Nephron (organoid): ENCODE measurements around the gene TEF.

Experiments used
- H3K27ac Mint-ChIP-seq, 3 experiments: 2 replicates each; pipeline ENCODE4 v1.8.0; 2020; ENCODE audit warnings: mixed read lengths in 3 of 3, mild to moderate bottlenecking in 2 of 3, moderate library complexity in 1 of 3
- H3K27me3 Mint-ChIP-seq: 2 replicates; pipeline ENCODE4 v1.8.0; 2021; ENCODE audit warnings: low read depth, mild to moderate bottlenecking, moderate library complexity, mixed read lengths
- H3K36me3 Mint-ChIP-seq: 2 replicates; pipeline ENCODE4 v1.8.0; 2020; ENCODE audit warnings: low read depth, mixed read lengths
- H3K4me1 Mint-ChIP-seq: 2 replicates; pipeline ENCODE4 v1.8.0; 2020; ENCODE audit warnings: mixed read lengths
- H3K4me3 Mint-ChIP-seq, 3 experiments: 2 replicates each; pipeline ENCODE4 v1.8.0; 2020; ENCODE audit warnings: mild to moderate bottlenecking in 3 of 3, mixed read lengths in 3 of 3, moderate library complexity in 2 of 3
- H3K9me3 Mint-ChIP-seq: 2 replicates; pipeline ENCODE4 v1.8.0; 2020; ENCODE audit warnings: mixed read lengths
- TF ChIP-seq, protein P1 (sequence below), 3 experiments: fragments of 200-600 bp; sonication (generic); IDR thresholded peaks; one replicate each; pipeline ENCODE4 v1.5.0; 2021; ENCODE audit warnings: antibody characterized with exemption in 3 of 3; ENCODE audit not compliant: unreplicated experiment in 3 of 3

The TEF gene

DNA sequence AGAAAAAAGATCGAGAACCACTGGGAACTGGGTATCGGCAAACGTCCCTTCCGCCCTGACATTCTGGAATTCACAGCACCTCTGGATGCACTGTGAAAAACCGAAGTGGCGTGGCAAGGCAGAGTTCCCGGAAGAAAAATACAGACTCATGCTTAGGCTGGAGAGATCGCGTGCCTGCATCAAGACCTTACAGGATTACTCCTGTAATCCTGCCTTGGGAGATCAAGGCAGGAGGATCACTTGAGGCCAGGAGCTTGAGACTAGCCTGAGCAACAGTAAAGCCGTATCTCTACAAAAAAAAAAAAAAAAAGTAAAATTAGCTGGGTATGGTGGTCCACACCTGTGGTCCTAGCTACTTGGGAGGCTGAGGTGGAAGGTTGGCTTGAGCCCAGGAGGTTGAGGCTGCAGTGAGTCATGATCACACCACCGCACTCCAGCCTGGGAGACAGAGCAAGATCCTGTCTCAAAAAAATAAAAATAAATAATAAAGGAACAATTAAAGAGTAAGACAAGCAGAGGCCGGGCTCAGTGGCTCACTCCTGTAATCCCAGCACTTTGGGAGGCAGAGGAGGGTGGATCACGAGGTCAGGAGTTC, 19.9 kb upstream of the TEF start:
- Mint-ChIP-seq H3K27ac (no peak overlapping the region), H3K9me3 (no peaks in the 10 kb centered on the region), H3K27me3 (no peaks in the 10 kb centered on the region), H3K4me1 (peaks cover 13% of the 10 kb centered on the region), H3K4me3 (no peak overlapping the region), H3K36me3 (peaks cover 4% of the 10 kb centered on the region)
- TF ChIP-seq, protein P1, sequence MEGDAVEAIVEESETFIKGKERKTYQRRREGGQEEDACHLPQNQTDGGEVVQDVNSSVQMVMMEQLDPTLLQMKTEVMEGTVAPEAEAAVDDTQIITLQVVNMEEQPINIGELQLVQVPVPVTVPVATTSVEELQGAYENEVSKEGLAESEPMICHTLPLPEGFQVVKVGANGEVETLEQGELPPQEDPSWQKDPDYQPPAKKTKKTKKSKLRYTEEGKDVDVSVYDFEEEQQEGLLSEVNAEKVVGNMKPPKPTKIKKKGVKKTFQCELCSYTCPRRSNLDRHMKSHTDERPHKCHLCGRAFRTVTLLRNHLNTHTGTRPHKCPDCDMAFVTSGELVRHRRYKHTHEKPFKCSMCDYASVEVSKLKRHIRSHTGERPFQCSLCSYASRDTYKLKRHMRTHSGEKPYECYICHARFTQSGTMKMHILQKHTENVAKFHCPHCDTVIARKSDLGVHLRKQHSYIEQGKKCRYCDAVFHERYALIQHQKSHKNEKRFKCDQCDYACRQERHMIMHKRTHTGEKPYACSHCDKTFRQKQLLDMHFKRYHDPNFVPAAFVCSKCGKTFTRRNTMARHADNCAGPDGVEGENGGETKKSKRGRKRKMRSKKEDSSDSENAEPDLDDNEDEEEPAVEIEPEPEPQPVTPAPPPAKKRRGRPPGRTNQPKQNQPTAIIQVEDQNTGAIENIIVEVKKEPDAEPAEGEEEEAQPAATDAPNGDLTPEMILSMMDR (IDR thresholded peaks at IDR 0.05; ENCODE audit: unreplicated experiment in 3 of 3): no peak

DNA sequence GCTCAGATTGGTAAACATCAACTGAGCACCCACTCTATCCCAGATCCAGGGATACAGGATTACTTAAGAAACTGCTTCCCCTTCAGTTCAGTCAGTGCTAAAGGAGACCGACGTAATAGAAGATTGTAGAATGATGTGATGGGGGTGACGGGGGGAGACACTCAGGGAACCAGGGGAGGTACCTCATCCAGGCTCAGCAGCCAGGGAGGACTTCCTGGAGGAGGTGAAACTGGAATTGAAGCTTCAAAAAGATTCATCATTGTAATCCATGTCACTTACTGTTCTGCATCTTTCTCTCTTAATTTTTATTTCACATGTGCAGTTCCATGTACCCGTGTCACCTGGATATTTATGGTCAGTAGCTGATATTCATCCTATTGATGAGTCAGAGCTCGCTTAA, 19.1 kb upstream of the TEF start:
- H3K27me3 Mint-ChIP-seq: no peaks in the 10 kb centered on the region
- TF ChIP-seq, protein P1 (IDR thresholded peaks at IDR 0.05; ENCODE audit: unreplicated experiment in 3 of 3): no peak
- H3K9me3 Mint-ChIP-seq: no peaks in the 10 kb centered on the region
- H3K27ac Mint-ChIP-seq: peak overlapping the region in 2 of 3 experiments; percentile 45 to 61
- no peak overlapping the region for H3K4me3 Mint-ChIP-seq
- H3K4me1 Mint-ChIP-seq: peaks cover 21% of the 10 kb centered on the region
- H3K36me3 Mint-ChIP-seq: peaks cover 4% of the 10 kb centered on the region

DNA sequence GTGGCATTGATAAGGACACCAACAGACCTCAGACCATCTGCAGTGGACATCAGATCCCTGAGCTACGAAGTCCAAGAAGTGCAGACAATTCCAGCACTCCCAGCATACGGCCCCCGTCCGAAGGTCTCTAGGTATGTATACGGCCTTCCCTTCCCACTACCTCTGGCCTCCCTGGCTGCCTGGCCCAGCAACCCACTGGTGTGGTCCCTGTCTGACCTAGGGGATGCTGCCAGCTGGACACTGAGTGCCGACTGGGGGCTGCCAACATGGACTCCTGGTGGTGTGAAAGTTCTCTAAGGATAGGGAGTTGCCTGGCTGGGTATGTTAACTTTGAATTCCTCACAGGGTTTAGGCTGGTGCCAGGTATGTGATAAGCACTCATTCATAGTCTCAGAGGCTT, 17.5 kb upstream of the TEF start:
- Mint-ChIP-seq H3K4me1 (peaks cover 31% of the 10 kb centered on the region), H3K4me3 (no peak overlapping the region), H3K27ac (no peak overlapping the region), H3K9me3 (no peaks in the 10 kb centered on the region), H3K36me3 (peaks cover 4% of the 10 kb centered on the region), H3K27me3 (no peaks in the 10 kb centered on the region)
- TF ChIP-seq, protein P1 (IDR thresholded peaks at IDR 0.05; ENCODE audit: unreplicated experiment in 3 of 3): no peak

DNA sequence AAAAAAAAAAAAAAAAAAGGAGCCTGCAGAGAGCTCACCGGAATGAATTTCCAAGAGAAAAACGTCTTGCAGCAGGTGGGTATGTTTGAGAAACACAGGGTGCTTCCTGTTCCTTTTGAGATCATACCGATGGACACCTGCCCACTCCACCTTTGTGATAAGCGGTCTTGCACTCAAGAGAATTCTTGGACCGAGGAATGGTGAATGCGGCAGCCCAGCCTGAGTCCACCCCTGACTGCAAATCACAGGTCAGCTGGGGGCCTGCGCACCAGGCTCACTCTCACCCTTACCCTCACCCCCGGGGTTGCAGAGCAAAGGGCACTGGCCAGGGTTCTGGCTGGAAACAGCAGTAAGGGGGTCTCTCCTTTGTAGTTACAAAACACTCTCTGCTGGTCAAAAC, 16.8 kb upstream of the TEF start:
- TF ChIP-seq, protein P1 (IDR thresholded peaks at IDR 0.05; ENCODE audit: unreplicated experiment in 3 of 3): no peak
- Mint-ChIP-seq H3K4me3 (no peak overlapping the region), H3K27ac (peak overlapping the region in 1 of 3 experiments; percentile 16), H3K36me3 (peaks cover 2% of the 10 kb centered on the region), H3K9me3 (no peaks in the 10 kb centered on the region), H3K4me1 (peaks cover 32% of the 10 kb centered on the region), H3K27me3 (no peaks in the 10 kb centered on the region)

DNA sequence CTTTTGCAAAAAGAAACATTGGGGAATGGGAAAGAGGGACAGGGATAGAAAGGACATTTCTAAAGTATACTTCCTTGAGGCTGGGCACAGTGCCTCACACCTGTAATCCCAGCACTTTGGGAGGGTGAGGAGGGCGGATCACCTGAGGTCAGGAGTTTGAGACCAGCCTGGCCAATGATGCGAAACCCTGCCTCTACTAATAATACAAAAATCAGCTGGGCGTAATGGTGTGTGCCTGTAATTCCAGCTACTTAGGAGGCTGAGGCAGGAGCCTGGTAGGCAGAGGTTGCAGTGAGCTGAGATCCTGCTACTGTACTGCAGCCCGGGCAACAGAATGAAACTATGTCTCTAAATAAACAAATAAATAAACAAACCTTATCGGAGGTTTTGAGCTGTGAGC, 16.3 kb upstream of the TEF start:
- Mint-ChIP-seq H3K36me3 (no peaks in the 10 kb centered on the region), H3K4me1 (peaks cover 30% of the 10 kb centered on the region), H3K27ac (peak overlapping the region in 1 of 3 experiments; percentile 16), H3K9me3 (no peaks in the 10 kb centered on the region), H3K4me3 (no peak overlapping the region), H3K27me3 (no peaks in the 10 kb centered on the region)
- TF ChIP-seq, protein P1 (IDR thresholded peaks at IDR 0.05; ENCODE audit: unreplicated experiment in 3 of 3): no peak

DNA sequence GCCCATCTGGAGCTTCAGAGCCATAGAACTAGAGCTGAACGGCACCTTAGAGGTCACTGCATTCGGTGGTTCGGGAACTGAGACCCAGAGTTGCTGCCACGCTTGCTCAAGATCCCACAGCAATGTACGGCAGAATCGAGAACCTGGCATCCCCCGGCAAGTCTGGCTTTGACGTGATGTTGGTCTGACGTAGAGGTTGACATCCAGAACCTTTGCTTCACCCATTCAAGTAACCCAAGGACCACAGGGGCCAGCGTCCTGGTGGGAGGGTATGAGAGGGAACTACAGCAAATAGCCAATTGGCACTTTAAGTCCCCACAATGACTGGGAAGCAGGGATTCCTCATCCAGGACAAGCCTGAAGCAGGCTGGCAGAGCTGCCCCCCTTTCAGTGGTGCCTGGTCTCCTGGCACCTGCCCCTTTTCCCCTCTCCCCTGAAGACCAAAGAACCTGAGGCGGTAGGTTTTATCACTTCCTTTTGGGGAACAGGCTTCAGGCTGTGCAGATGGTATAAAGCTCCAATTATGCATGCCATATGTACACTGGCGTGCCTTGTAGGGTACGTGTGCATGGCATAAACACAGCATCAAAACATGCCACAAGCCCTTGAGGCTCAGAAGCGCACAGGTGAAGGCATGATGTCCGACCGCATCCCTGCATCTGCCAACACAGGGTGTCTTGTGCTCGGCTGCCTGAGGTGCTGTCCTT, 15.3 kb upstream of the TEF start:
- Mint-ChIP-seq H3K9me3 (no peaks in the 10 kb centered on the region), H3K27ac (peak overlapping the region; percentile 52 to 84 (median 82)), H3K36me3 (no peaks in the 10 kb centered on the region), H3K4me3 (peak overlapping the region in 1 of 3 experiments; percentile 48), H3K27me3 (no peaks in the 10 kb centered on the region), H3K4me1 (peaks cover 41% of the 10 kb centered on the region)
- TF ChIP-seq, protein P1 (IDR thresholded peaks at IDR 0.05; ENCODE audit: unreplicated experiment in 3 of 3): no peak
